ENCODE results near the gene RFX4.

RFX4 gene

GRCh38 chr12:106715582-106715981 is 132.8 kb downstream of the RFX4 start:
- H3K4me1 ChIP-seq (ENCODE audit: low read length) = no peaks in the 10 kb centered on the region
- TF ChIP-seq EZH2 (optimal IDR thresholded peaks at IDR 0.05; ENCODE audit: low read depth, low read length) (no peak), CTCF (IDR thresholded peaks at IDR 0.05; ENCODE audit: low read length) (no peak), EZH2phosphoT487 (IDR thresholded peaks at IDR 0.05; ENCODE audit: low read length) (no peak)
- DNase-seq = no peak

GRCh38 chr12:106717673-106718072 is 134.9 kb downstream of the RFX4 start:
- no peaks in the 10 kb centered on the region for H4K20me1 ChIP-seq (ENCODE audit: insufficient read depth, low read length)
- no peak overlapping the region for H3K4me3 ChIP-seq (ENCODE audit: low read length)
- H3K27ac ChIP-seq (ENCODE audit: low read length) = no peak overlapping the region
- no peaks in the 10 kb centered on the region for H3K4me1 ChIP-seq (ENCODE audit: low read length)
- H2AFZ ChIP-seq (ENCODE audit: low read length) = no peak overlapping the region
- H3K4me2 ChIP-seq (ENCODE audit: low read depth, low read length) = no peak overlapping the region
- no peaks in the 10 kb centered on the region for H3K9me3 ChIP-seq (replicated peaks; ENCODE audit: insufficient read depth, low read length)
- H3K9me2 ChIP-seq (replicated peaks; ENCODE audit: insufficient read depth, low read length) = no peaks in the 10 kb centered on the region
- H3K27me3 ChIP-seq (replicated peaks; ENCODE audit: insufficient read depth, low read length) = no peaks in the 10 kb centered on the region
- no peak overlapping the region for H3K9ac ChIP-seq (ENCODE audit: low read length)
- H3K36me3 ChIP-seq (replicated peaks; ENCODE audit: insufficient read depth, low read length) = no peaks in the 10 kb centered on the region
- no peaks in the 10 kb centered on the region for H3F3A ChIP-seq (ENCODE audit: insufficient read depth, low read length)
- no peak for DNase-seq
- no peaks in the 10 kb centered on the region for H3K79me2 ChIP-seq (ENCODE audit: low read length)
- TF ChIP-seq EZH2 (optimal IDR thresholded peaks at IDR 0.05; ENCODE audit: low read depth, low read length) = no peak
- TF ChIP-seq CTCF (IDR thresholded peaks at IDR 0.05; ENCODE audit: low read length) = no peak
- TF ChIP-seq EZH2phosphoT487 (IDR thresholded peaks at IDR 0.05; ENCODE audit: low read length) = no peak

More at GRCh38 chr12:106715582-106715981, 132.8 kb downstream of the RFX4 start:
- Histone ChIP-seq H3K27ac (ENCODE audit: low read length) (no peak overlapping the region), H3K79me2 (ENCODE audit: low read length) (no peaks in the 10 kb centered on the region), H3K4me3 (ENCODE audit: low read length) (no peak overlapping the region), H3K9me3 (replicated peaks; ENCODE audit: insufficient read depth, low read length) (no peaks in the 10 kb centered on the region), H3F3A (ENCODE audit: insufficient read depth, low read length) (no peaks in the 10 kb centered on the region), H4K20me1 (ENCODE audit: insufficient read depth, low read length) (no peaks in the 10 kb centered on the region), H3K27me3 (replicated peaks; ENCODE audit: insufficient read depth, low read length) (no peaks in the 10 kb centered on the region), H3K9ac (ENCODE audit: low read length) (no peak overlapping the region), H3K36me3 (replicated peaks; ENCODE audit: insufficient read depth, low read length) (no peaks in the 10 kb centered on the region), H3K9me2 (replicated peaks; ENCODE audit: insufficient read depth, low read length) (no peaks in the 10 kb centered on the region), H3K4me2 (ENCODE audit: low read depth, low read length) (no peak overlapping the region), H2AFZ (ENCODE audit: low read length) (no peak overlapping the region)

- H3K27ac ChIP-seq (ENCODE audit: low read length) = no peak overlapping the region
- no peaks in the 10 kb centered on the region for H3K4me1 ChIP-seq (ENCODE audit: low read length)
- no peaks in the 10 kb centered on the region for H4K20me1 ChIP-seq (ENCODE audit: insufficient read depth, low read length)
- DNase-seq = no peak
- no peaks in the 10 kb centered on the region for H3K9me3 ChIP-seq (replicated peaks; ENCODE audit: insufficient read depth, low read length)
- H3K79me2 ChIP-seq (ENCODE audit: low read length) = no peaks in the 10 kb centered on the region
- no peaks in the 10 kb centered on the region for H3K27me3 ChIP-seq (replicated peaks; ENCODE audit: insufficient read depth, low read length)
- H3K4me2 ChIP-seq (ENCODE audit: low read depth, low read length) = no peak overlapping the region
- no peak overlapping the region for H2AFZ ChIP-seq (ENCODE audit: low read length)
- H3K36me3 ChIP-seq (replicated peaks; ENCODE audit: insufficient read depth, low read length) = no peaks in the 10 kb centered on the region
- H3F3A ChIP-seq (ENCODE audit: insufficient read depth, low read length) = no peaks in the 10 kb centered on the region
- TF ChIP-seq CTCF (IDR thresholded peaks at IDR 0.05; ENCODE audit: low read length) (no peak), EZH2phosphoT487 (IDR thresholded peaks at IDR 0.05; ENCODE audit: low read length) (no peak), EZH2 (optimal IDR thresholded peaks at IDR 0.05; ENCODE audit: low read depth, low read length) (no peak)
- no peak overlapping the region for H3K9ac ChIP-seq (ENCODE audit: low read length)
- no peak overlapping the region for H3K4me3 ChIP-seq (ENCODE audit: low read length)
- no peaks in the 10 kb centered on the region for H3K9me2 ChIP-seq (replicated peaks; ENCODE audit: insufficient read depth, low read length)
Observed at GRCh38 chr12:106719879-106720278, 137.1 kb downstream of the RFX4 start.

Data from MM.1S (cell line).